ENCODE results near the gene FAIM2. TPM values are rescaled to one million over a fixed set of nuclear protein-coding genes. Genes with fewer than 3 reads are reported as not detected.
"Not testable (repeated sequence)": the region's sequence is repeated elsewhere in the genome, so short reads cannot be mapped to it uniquely, and the experiment has no call there.

Gene FAIM2
- total RNA-seq, 2 donors from 2014 or later = 0.52 to 0.78 TPM

- Mint-ChIP-seq H3K9me3 (peaks cover 31 to 32% of the 10 kb centered on the region in 2 donors), H3K36me3 (no peaks in the 10 kb centered on the region), H3K27ac (no peak overlapping the region)
- ATAC-seq = no peak
- DNase-seq (ENCODE audit: low spot score in 2 of 2) = no peak
Measured at GRCh38 chr12:49880756-49881414, 22.8 kb downstream of the FAIM2 start.

GRCh38 chr12:49879065-49879464 is 24.6 kb downstream of the FAIM2 start:
- H3K9me3 Mint-ChIP-seq = peaks cover 31 to 32% of the 10 kb centered on the region in 2 donors
- DNase-seq (ENCODE audit: low spot score in 2 of 2); ATAC-seq; H3K36me3 Mint-ChIP-seq; H3K27ac Mint-ChIP-seq: not testable (repeated sequence)

GRCh38 chr12:49878021-49878420 is 25.7 kb downstream of the FAIM2 start:
- Mint-ChIP-seq H3K9me3 (peaks cover 31 to 32% of the 10 kb centered on the region in 2 donors), H3K36me3 (no peaks in the 10 kb centered on the region), H3K27ac (no peak overlapping the region)
- ATAC-seq (no peak), DNase-seq (ENCODE audit: low spot score in 2 of 2) (no peak)

GRCh38 chr12:49877066-49877465 is 26.6 kb downstream of the FAIM2 start:
- H3K36me3 Mint-ChIP-seq = no peaks in the 10 kb centered on the region
- peaks cover 31 to 32% of the 10 kb centered on the region in 2 donors for H3K9me3 Mint-ChIP-seq
- no peak overlapping the region for H3K27ac Mint-ChIP-seq
- no peak for ATAC-seq
- no peak for DNase-seq (ENCODE audit: low spot score in 2 of 2)

- Mint-ChIP-seq H3K9me3 (peaks cover 31 to 32% of the 10 kb centered on the region in 2 donors), H3K27ac (no peak overlapping the region), H3K36me3 (no peaks in the 10 kb centered on the region)
- DNase-seq (ENCODE audit: low spot score in 2 of 2) (no peak), ATAC-seq (no peak)
Measured at GRCh38 chr12:49876070-49876469, 27.6 kb downstream of the FAIM2 start.

- DNase-seq (ENCODE audit: low spot score in 2 of 2) (peak in 1 of 2 donors; percentile 43), ATAC-seq (no peak)
- no peaks in the 10 kb centered on the region for H3K36me3 Mint-ChIP-seq
- no peak overlapping the region for H3K27ac Mint-ChIP-seq
- peaks cover 26% of the 10 kb centered on the region in 2 donors for H3K9me3 Mint-ChIP-seq
Measured at GRCh38 chr12:49875115-49875720, 28.5 kb downstream of the FAIM2 start.

GRCh38 chr12:49874142-49874897 is 29.4 kb downstream of the FAIM2 start:
- peaks cover 17 to 18% of the 10 kb centered on the region in 2 donors for H3K9me3 Mint-ChIP-seq
- DNase-seq (ENCODE audit: low spot score in 2 of 2) = peak in 1 of 2 donors; percentile 43
- H3K27ac Mint-ChIP-seq = no peak overlapping the region
- ATAC-seq = no peak
- no peaks in the 10 kb centered on the region for H3K36me3 Mint-ChIP-seq

GRCh38 chr12:49873361-49873934 is 30.3 kb downstream of the FAIM2 start:
- Mint-ChIP-seq H3K27ac (no peak overlapping the region), H3K36me3 (no peaks in the 10 kb centered on the region), H3K9me3 (peaks cover 9% of the 10 kb centered on the region in 2 donors)
- no peak for ATAC-seq
- DNase-seq (ENCODE audit: low spot score in 2 of 2) = peak in 1 of 2 donors; percentile 31

- Mint-ChIP-seq H3K9me3 (peaks cover 2% of the 10 kb centered on the region in 2 donors), H3K27ac (no peak overlapping the region), H3K36me3 (no peaks in the 10 kb centered on the region)
- ATAC-seq (no peak), DNase-seq (ENCODE audit: low spot score in 2 of 2) (no peak)
Measured at GRCh38 chr12:49872781-49873181, 30.9 kb downstream of the FAIM2 start.

- Mint-ChIP-seq H3K27ac (peak overlapping the region in 1 of 2 donors; percentile 23), H3K36me3 (no peaks in the 10 kb centered on the region), H3K9me3 (no peaks in the 10 kb centered on the region)
- DNase-seq (ENCODE audit: low spot score in 2 of 2) (peak in 1 of 2 donors; percentile 39), ATAC-seq (no peak)
Measured at GRCh38 chr12:49872381-49872780, 31.3 kb downstream of the FAIM2 start.

- ATAC-seq, H3K27ac Mint-ChIP-seq: not testable (repeated sequence)
Measured at GRCh38 chr12:49871811-49872251, 31.9 kb downstream of the FAIM2 start.

GRCh38 chr12:49871263-49871561 is 32.5 kb downstream of the FAIM2 start:
- Mint-ChIP-seq H3K36me3 (no peaks in the 10 kb centered on the region), H3K27ac (no peak overlapping the region), H3K9me3 (no peaks in the 10 kb centered on the region)
- ATAC-seq (no peak), DNase-seq (ENCODE audit: low spot score in 2 of 2) (no peak)

More at GRCh38 chr12:49871811-49872251, 31.9 kb downstream of the FAIM2 start:
- not testable (repeated sequence) for H3K9me3 Mint-ChIP-seq; H3K36me3 Mint-ChIP-seq; DNase-seq (ENCODE audit: low spot score in 2 of 2)

GRCh38 chr12:49870501-49871262 is 33.0 kb downstream of the FAIM2 start:
- H3K36me3 Mint-ChIP-seq = no peaks in the 10 kb centered on the region
- no peaks in the 10 kb centered on the region for H3K9me3 Mint-ChIP-seq
- no peak overlapping the region for H3K27ac Mint-ChIP-seq
- ATAC-seq (no peak), DNase-seq (ENCODE audit: low spot score in 2 of 2) (no peak)

GRCh38 chr12:49869816-49870500 is 33.7 kb downstream of the FAIM2 start:
- Mint-ChIP-seq H3K36me3 (no peaks in the 10 kb centered on the region), H3K27ac (no peak overlapping the region), H3K9me3 (no peaks in the 10 kb centered on the region)
- ATAC-seq (no peak), DNase-seq (ENCODE audit: low spot score in 2 of 2) (peak in 1 of 2 donors; percentile 47)

GRCh38 chr12:49868952-49869815 is 34.5 kb downstream of the FAIM2 start:
- Mint-ChIP-seq H3K36me3 (no peaks in the 10 kb centered on the region), H3K9me3 (no peaks in the 10 kb centered on the region), H3K27ac (no peak overlapping the region)
- ATAC-seq = no peak
- peak in 1 of 2 donors; percentile 43 for DNase-seq (ENCODE audit: low spot score in 2 of 2)

All from activated naive CD4-positive, alpha-beta T cell treated with anti-CD3 and anti-CD28 coated beads, Interleukin-2, amount 50 U/mL, for 72 hours (primary cell).